ENCODE results near the gene C20orf204.
"Not testable (repeated sequence)": the region's sequence is repeated elsewhere in the genome, so short reads cannot be mapped to it uniquely, and the experiment has no call there.

Gene C20orf204

GRCh38 chr20:64081624-64081964, 45.6 kb downstream of the C20orf204 start:
- peaks cover 37% of the 10 kb centered on the region for H3K36me3 Mint-ChIP-seq (ENCODE audit: low read depth)
- peaks cover 56% of the 10 kb centered on the region for H3K4me1 Mint-ChIP-seq (ENCODE audit: low read depth)
- intact Hi-C loops (cut with micrococcal nuclease), result no loop called here
- peaks cover 22% of the 10 kb centered on the region for H3K27me3 Mint-ChIP-seq
- no peaks in the 10 kb centered on the region for H3K9me3 Mint-ChIP-seq
- peak overlapping the region; percentile 36 for H3K4me3 Mint-ChIP-seq
- peak overlapping the region; percentile 81 for H3K27ac Mint-ChIP-seq

- Mint-ChIP-seq H3K27ac (peak overlapping the region; percentile 81), H3K36me3 (ENCODE audit: low read depth) (peaks cover 30% of the 10 kb centered on the region), H3K4me1 (ENCODE audit: low read depth) (peaks cover 56% of the 10 kb centered on the region), H3K27me3 (peaks cover 24% of the 10 kb centered on the region), H3K4me3 (peak overlapping the region; percentile 78), H3K9me3 (no peaks in the 10 kb centered on the region)
- intact Hi-C loops (cut with micrococcal nuclease), result no loop called here
These were observed 46.2 kb downstream of the C20orf204 start for GRCh38 chr20:64082126-64082731.

GRCh38 chr20:64082820-64083377, 46.9 kb downstream of the C20orf204 start:
- Mint-ChIP-seq H3K4me3 (peak overlapping the region; percentile 78), H3K27ac (peak overlapping the region; percentile 81), H3K9me3 (no peaks in the 10 kb centered on the region), H3K36me3 (ENCODE audit: low read depth) (peaks cover 24% of the 10 kb centered on the region), H3K4me1 (ENCODE audit: low read depth) (peaks cover 52% of the 10 kb centered on the region), H3K27me3 (peaks cover 25% of the 10 kb centered on the region)
- intact Hi-C loops (cut with micrococcal nuclease), result loop anchor here (1.0 kb wide), 1 partner anchor 37 kb away; no protein-coding TSS in a partner anchor

GRCh38 chr20:64083378-64083803, 47.4 kb downstream of the C20orf204 start:
- Mint-ChIP-seq H3K27me3 (peaks cover 30% of the 10 kb centered on the region), H3K4me3 (peak overlapping the region; percentile 78), H3K9me3 (no peaks in the 10 kb centered on the region), H3K36me3 (ENCODE audit: low read depth) (peaks cover 19% of the 10 kb centered on the region), H3K27ac (peak overlapping the region; percentile 81), H3K4me1 (ENCODE audit: low read depth) (peaks cover 47% of the 10 kb centered on the region)
- intact Hi-C loops (cut with micrococcal nuclease), result loop anchor here (1.0 kb wide), 1 partner anchor 37 kb away; no protein-coding TSS in a partner anchor

GRCh38 chr20:64083804-64084684, 48.1 kb downstream of the C20orf204 start, which contains the start of gene LKAAEAR1:
Gene LKAAEAR1, minus strand, starts transcription at chr20:64084398. Its CDS starts 179 bp downstream, at chr20:64084219.
- H3K36me3 Mint-ChIP-seq (ENCODE audit: low read depth), result peaks cover 12% of the 10 kb centered on the region
- H3K4me1 Mint-ChIP-seq (ENCODE audit: low read depth), result peaks cover 42% of the 10 kb centered on the region
- H3K27me3 Mint-ChIP-seq, result peaks cover 30% of the 10 kb centered on the region
- intact Hi-C loops (cut with micrococcal nuclease), result loop anchor here (1.0 kb wide), 1 partner anchor 36 kb away; no protein-coding TSS in a partner anchor
- peak within 1 kb of the TSS; percentile 78 for H3K4me3 Mint-ChIP-seq
- H3K27ac Mint-ChIP-seq, result peak within 1 kb of the TSS; percentile 81
- no peaks in the 10 kb centered on the region for H3K9me3 Mint-ChIP-seq

GRCh38 chr20:64084685-64085152, 48.7 kb downstream of the C20orf204 start:
- Mint-ChIP-seq H3K27ac (no peak overlapping the region), H3K27me3 (peaks cover 30% of the 10 kb centered on the region), H3K9me3 (no peaks in the 10 kb centered on the region), H3K36me3 (ENCODE audit: low read depth) (peaks cover 9% of the 10 kb centered on the region), H3K4me1 (ENCODE audit: low read depth) (peaks cover 42% of the 10 kb centered on the region), H3K4me3 (peak overlapping the region; percentile 78)
- intact Hi-C loops (cut with micrococcal nuclease), result no loop called here

- Mint-ChIP-seq H3K4me1 (ENCODE audit: low read depth) (peaks cover 29% of the 10 kb centered on the region), H3K36me3 (ENCODE audit: low read depth) (no peaks in the 10 kb centered on the region), H3K27me3 (peaks cover 30% of the 10 kb centered on the region), H3K4me3 (no peak overlapping the region), H3K9me3 (no peaks in the 10 kb centered on the region), H3K27ac (no peak overlapping the region)
- intact Hi-C loops (cut with micrococcal nuclease), result no loop called here
These were observed 50.8 kb downstream of the C20orf204 start for GRCh38 chr20:64086801-64087200.

GRCh38 chr20:64087226-64087825, 51.3 kb downstream of the C20orf204 start:
- H3K4me3 Mint-ChIP-seq; H3K9me3 Mint-ChIP-seq; H3K27ac Mint-ChIP-seq; intact Hi-C loops (cut with micrococcal nuclease); H3K36me3 Mint-ChIP-seq (ENCODE audit: low read depth): not testable (repeated sequence)
- H3K27me3 Mint-ChIP-seq, result peaks cover 30% of the 10 kb centered on the region
- H3K4me1 Mint-ChIP-seq (ENCODE audit: low read depth), result peaks cover 27% of the 10 kb centered on the region

GRCh38 chr20:64088586-64088985, 52.6 kb downstream of the C20orf204 start:
- H3K36me3 Mint-ChIP-seq (ENCODE audit: low read depth); H3K4me3 Mint-ChIP-seq; H3K27ac Mint-ChIP-seq; H3K9me3 Mint-ChIP-seq; intact Hi-C loops (cut with micrococcal nuclease): not testable (repeated sequence)
- Mint-ChIP-seq H3K27me3 (peaks cover 30% of the 10 kb centered on the region), H3K4me1 (ENCODE audit: low read depth) (peaks cover 18% of the 10 kb centered on the region)
